GM18909 (cell line): ENCODE measurements around the gene VASH1.

Source experiments
- ATAC-seq: cut with Tn5 transposase; IDR thresholded peaks from one replicate; pipeline ENCODE4 v1.9.1; 2021; ENCODE audit warnings: mild to moderate bottlenecking; ENCODE audit not compliant: unreplicated experiment, poor library complexity

The VASH1 gene

GRCh38 chr14:76827696-76828296, 66.5 kb downstream of the VASH1 start:
- no peak for ATAC-seq

- ATAC-seq: no peak
Measured at GRCh38 chr14:76828339-76829012, 67.2 kb downstream of the VASH1 start.

- no peak for ATAC-seq
Measured at GRCh38 chr14:76829013-76829365, 67.7 kb downstream of the VASH1 start.

- ATAC-seq: no peak
Measured at GRCh38 chr14:76829650-76830421, 68.6 kb downstream of the VASH1 start.

- ATAC-seq: no peak
Measured at GRCh38 chr14:76830556-76830955, 69.3 kb downstream of the VASH1 start.

GRCh38 chr14:76832503-76832988, 71.3 kb downstream of the VASH1 start:
- ATAC-seq: no peak
